ENCODE results near the gene ROBO3. TPM values are rescaled to one million over a fixed set of nuclear protein-coding genes. Genes with fewer than 3 reads are reported as not detected.
A peak's percentile ranks its signal among the peaks of the same experiment; 100 is the strongest.

Gene ROBO3
- total and polyA plus RNA-seq, 2 experiments from 2014 or later = 2.6 to 10.3 TPM

- H3K4me1 ChIP-seq (ENCODE audit: low read depth) = no peaks in the 10 kb centered on the region
- no peaks in the 10 kb centered on the region for H3K36me3 ChIP-seq
- peaks cover 4% of the 10 kb centered on the region for H3K27me3 ChIP-seq
- DNase-seq (ENCODE audit: low read depth in 1 of 2, low spot score in 1 of 2) = peak in 1 of 2 donors; percentile 16
- H3K4me3 ChIP-seq = no peak overlapping the region
- no peak overlapping the region for H3K27ac ChIP-seq
- TF ChIP-seq CTCF (IDR thresholded peaks at IDR 0.05; ENCODE audit: low read depth, low read length) = no peak
- no peaks in the 10 kb centered on the region for H3K9me3 ChIP-seq (ENCODE audit: low read depth)
Observed at GRCh38 chr11:124892750-124893454, 27.7 kb downstream of the ROBO3 start.

DNA sequence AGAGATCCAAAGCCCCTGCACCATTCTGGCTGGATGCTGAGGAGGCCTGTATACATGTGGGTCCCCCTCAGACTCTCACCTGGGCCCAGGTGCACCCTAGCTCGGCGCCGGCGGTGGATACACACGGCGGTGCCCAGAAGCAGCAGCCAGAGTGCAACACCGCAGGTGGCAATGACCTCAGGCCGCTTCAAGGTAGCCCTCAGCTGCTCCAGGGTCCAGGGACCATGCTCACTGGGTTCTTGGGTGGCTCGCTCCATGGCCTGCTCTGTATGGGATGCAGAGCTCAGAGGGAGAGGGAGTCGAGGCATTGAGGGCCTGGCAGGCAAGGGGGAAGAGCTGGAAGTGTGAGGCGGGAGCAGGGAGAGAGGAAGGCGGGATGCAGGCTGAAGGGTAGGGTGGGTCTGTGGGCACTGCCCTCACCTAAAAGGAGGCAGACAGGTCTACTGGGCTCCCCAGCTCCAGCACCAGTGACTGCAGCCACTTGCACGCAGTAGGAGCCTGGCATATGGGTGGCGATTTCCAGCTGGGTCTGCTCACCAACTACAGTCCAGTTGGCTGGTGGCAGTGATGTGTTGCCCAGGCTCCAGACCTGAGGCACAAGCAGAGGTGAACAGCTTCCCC, 28.7 kb downstream of the ROBO3 start:
- Histone ChIP-seq H3K9me3 (ENCODE audit: low read depth) (no peaks in the 10 kb centered on the region), H3K4me3 (no peak overlapping the region), H3K27me3 (peaks cover 4% of the 10 kb centered on the region), H3K4me1 (ENCODE audit: low read depth) (no peaks in the 10 kb centered on the region), H3K36me3 (no peaks in the 10 kb centered on the region), H3K27ac (no peak overlapping the region)
- DNase-seq (ENCODE audit: low read depth in 1 of 2, low spot score in 1 of 2) = no peak
- TF ChIP-seq CTCF (IDR thresholded peaks at IDR 0.05; ENCODE audit: low read depth, low read length) = no peak

- Histone ChIP-seq H3K27me3 (peaks cover 4% of the 10 kb centered on the region), H3K4me1 (ENCODE audit: low read depth) (no peaks in the 10 kb centered on the region), H3K27ac (no peak overlapping the region), H3K9me3 (ENCODE audit: low read depth) (no peaks in the 10 kb centered on the region), H3K4me3 (no peak overlapping the region), H3K36me3 (no peaks in the 10 kb centered on the region)
- no peak for DNase-seq (ENCODE audit: low read depth in 1 of 2, low spot score in 1 of 2)
- no peak for TF ChIP-seq CTCF (IDR thresholded peaks at IDR 0.05; ENCODE audit: low read depth, low read length)
Observed at GRCh38 chr11:124894606-124895430, 29.6 kb downstream of the ROBO3 start.

- no peak overlapping the region for H3K4me3 ChIP-seq
- no peak for DNase-seq (ENCODE audit: low read depth in 1 of 2, low spot score in 1 of 2)
- H3K9me3 ChIP-seq (ENCODE audit: low read depth) = no peaks in the 10 kb centered on the region
- peaks cover 4% of the 10 kb centered on the region for H3K27me3 ChIP-seq
- H3K36me3 ChIP-seq = no peaks in the 10 kb centered on the region
- TF ChIP-seq CTCF (IDR thresholded peaks at IDR 0.05; ENCODE audit: low read depth, low read length) = no peak
- no peak overlapping the region for H3K27ac ChIP-seq
- H3K4me1 ChIP-seq (ENCODE audit: low read depth) = no peaks in the 10 kb centered on the region
Observed at GRCh38 chr11:124895471-124895971, 30.3 kb downstream of the ROBO3 start.

- TF ChIP-seq CTCF (IDR thresholded peaks at IDR 0.05; ENCODE audit: low read depth, low read length) = no peak
- Histone ChIP-seq H3K4me1 (ENCODE audit: low read depth) (no peaks in the 10 kb centered on the region), H3K27ac (no peak overlapping the region), H3K36me3 (no peaks in the 10 kb centered on the region), H3K4me3 (no peak overlapping the region), H3K27me3 (peaks cover 9% of the 10 kb centered on the region), H3K9me3 (ENCODE audit: low read depth) (no peaks in the 10 kb centered on the region)
- DNase-seq (ENCODE audit: low read depth in 1 of 2, low spot score in 1 of 2) = no peak
Observed at GRCh38 chr11:124896071-124896750, 31.0 kb downstream of the ROBO3 start.
